Mesodermal cell (in vitro differentiated cells): Measurements from ENCODE around the gene SDHA.

Source experiments
- H3K27ac ChIP-seq: 2 replicates; pipeline ENCODE4 v1.7.0; 2013; ENCODE audit warnings: mild to moderate bottlenecking, low read depth, low read length, moderate library complexity; ENCODE audit not compliant: severe bottlenecking
- H3K36me3 ChIP-seq: 2 replicates; pipeline ENCODE4 v1.7.1; 2013; ENCODE audit warnings: mild to moderate bottlenecking, low read length, moderate library complexity; ENCODE audit not compliant: control insufficient read depth, insufficient read depth
- H3K4me1 ChIP-seq: one replicate; pipeline ENCODE4 v1.7.1; 2013; ENCODE audit warnings: mild to moderate bottlenecking, low read length; ENCODE audit not compliant: insufficient read depth, control insufficient read depth, poor library complexity, severe bottlenecking
- H3K4me3 ChIP-seq: 2 replicates; pipeline ENCODE4 v1.7.0; 2013; ENCODE audit warnings: low read length, control low read depth, mild to moderate bottlenecking; ENCODE audit not compliant: insufficient read depth, poor library complexity, severe bottlenecking; ENCODE audit errors: extremely low read depth
- H3K9me3 ChIP-seq: 2 replicates; pipeline ENCODE4 v1.7.1; 2013; ENCODE audit warnings: mild to moderate bottlenecking, low read length, moderate library complexity; ENCODE audit not compliant: control insufficient read depth
- WGBS, 2 experiments: methylation state at CpG; one replicate each; pipeline ENCODE4 v1.1.5; 2013; ENCODE audit warnings: missing lambda C conversion rate in 2 of 2; ENCODE audit not compliant: insufficient coverage in 2 of 2; 5-methylcytosine and 5-hydroxymethylcytosine counted together

The SDHA gene

GRCh38 chr5:199950-200645 lies 18.0 kb upstream of the SDHA start:
- 86 to 90% methylated on average over 22 to 23 of the region's 23 CpGs for WGBS, 2 experiments
- Histone ChIP-seq H3K4me3 (no peak overlapping the region), H3K27ac (no peak overlapping the region), H3K9me3 (no peaks in the 10 kb centered on the region), H3K4me1 (no peaks in the 10 kb centered on the region), H3K36me3 (peaks cover 28% of the 10 kb centered on the region)

- 50 to 67% methylated on average over 1 to 2 of the region's 4 CpGs for WGBS, 2 experiments
These were observed 17.1 kb upstream of the SDHA start for GRCh38 chr5:200985-201384.

GRCh38 chr5:201672-202071 lies 16.4 kb upstream of the SDHA start:
- 83 to 90% methylated on average over 8 of the region's 8 CpGs for WGBS, 2 experiments
- Histone ChIP-seq H3K36me3 (peaks cover 36% of the 10 kb centered on the region), H3K4me1 (peaks cover 2% of the 10 kb centered on the region), H3K27ac (no peak overlapping the region), H3K4me3 (no peak overlapping the region), H3K9me3 (no peaks in the 10 kb centered on the region)

More at GRCh38 chr5:200985-201384, 17.1 kb upstream of the SDHA start:
- Histone ChIP-seq H3K36me3 (peaks cover 36% of the 10 kb centered on the region), H3K4me1 (no peaks in the 10 kb centered on the region), H3K4me3 (no peak overlapping the region), H3K27ac (no peak overlapping the region), H3K9me3 (no peaks in the 10 kb centered on the region)

- Histone ChIP-seq H3K27ac (no peak overlapping the region), H3K36me3 (peaks cover 36% of the 10 kb centered on the region), H3K4me1 (peaks cover 16% of the 10 kb centered on the region), H3K4me3 (no peak overlapping the region), H3K9me3 (no peaks in the 10 kb centered on the region)
- 93 to 94% methylated on average over 25 to 26 of the region's 26 CpGs for WGBS, 2 experiments
These were observed 14.7 kb upstream of the SDHA start for GRCh38 chr5:203246-203930.

GRCh38 chr5:204001-204400 lies 14.1 kb upstream of the SDHA start:
- 100% methylated on average over 2 to 3 of the region's 6 CpGs for WGBS, 2 experiments
- H3K27ac ChIP-seq: no peak overlapping the region
- H3K4me3 ChIP-seq: no peak overlapping the region
- peaks cover 21% of the 10 kb centered on the region for H3K4me1 ChIP-seq
- H3K9me3 ChIP-seq: no peaks in the 10 kb centered on the region
- peaks cover 30% of the 10 kb centered on the region for H3K36me3 ChIP-seq

GRCh38 chr5:204462-204861 lies 13.7 kb upstream of the SDHA start:
- H3K4me3 ChIP-seq: no peak overlapping the region
- H3K36me3 ChIP-seq: peaks cover 28% of the 10 kb centered on the region
- peaks cover 21% of the 10 kb centered on the region for H3K4me1 ChIP-seq
- no peaks in the 10 kb centered on the region for H3K9me3 ChIP-seq
- no peak overlapping the region for H3K27ac ChIP-seq

GRCh38 chr5:204966-205670 lies 13.0 kb upstream of the SDHA start:
- H3K9me3 ChIP-seq: no peaks in the 10 kb centered on the region
- peaks cover 21% of the 10 kb centered on the region for H3K4me1 ChIP-seq
- H3K36me3 ChIP-seq: peaks cover 28% of the 10 kb centered on the region
- 94% methylated on average over 28 to 30 of the region's 30 CpGs for WGBS, 2 experiments
- H3K4me3 ChIP-seq: no peak overlapping the region
- no peak overlapping the region for H3K27ac ChIP-seq

GRCh38 chr5:206406-206805 lies 11.7 kb upstream of the SDHA start:
- no peak overlapping the region for H3K4me3 ChIP-seq
- H3K36me3 ChIP-seq: peaks cover 28% of the 10 kb centered on the region
- WGBS, 2 experiments: 92 to 95% methylated on average over 9 to 11 of the region's 11 CpGs
- no peak overlapping the region for H3K27ac ChIP-seq
- H3K9me3 ChIP-seq: no peaks in the 10 kb centered on the region
- H3K4me1 ChIP-seq: peaks cover 21% of the 10 kb centered on the region

- H3K4me3 ChIP-seq: no peak overlapping the region
- WGBS, 2 experiments: 79% methylated on average over 5 to 6 of the region's 8 CpGs
- H3K36me3 ChIP-seq: peaks cover 28% of the 10 kb centered on the region
- peaks cover 21% of the 10 kb centered on the region for H3K4me1 ChIP-seq
- H3K27ac ChIP-seq: peak overlapping the region; percentile 43
- H3K9me3 ChIP-seq: no peaks in the 10 kb centered on the region
These were observed 11.1 kb upstream of the SDHA start for GRCh38 chr5:206927-207536.

GRCh38 chr5:207599-207998 lies 10.5 kb upstream of the SDHA start:
- H3K9me3 ChIP-seq: no peaks in the 10 kb centered on the region
- no peak overlapping the region for H3K4me3 ChIP-seq
- H3K36me3 ChIP-seq: peaks cover 28% of the 10 kb centered on the region
- no peak overlapping the region for H3K27ac ChIP-seq
- peaks cover 21% of the 10 kb centered on the region for H3K4me1 ChIP-seq
- 58 to 73% methylated on average over 13 to 14 of the region's 14 CpGs for WGBS, 2 experiments
